ENCODE measurements around the gene ALG13.

Gene ALG13

DNA sequence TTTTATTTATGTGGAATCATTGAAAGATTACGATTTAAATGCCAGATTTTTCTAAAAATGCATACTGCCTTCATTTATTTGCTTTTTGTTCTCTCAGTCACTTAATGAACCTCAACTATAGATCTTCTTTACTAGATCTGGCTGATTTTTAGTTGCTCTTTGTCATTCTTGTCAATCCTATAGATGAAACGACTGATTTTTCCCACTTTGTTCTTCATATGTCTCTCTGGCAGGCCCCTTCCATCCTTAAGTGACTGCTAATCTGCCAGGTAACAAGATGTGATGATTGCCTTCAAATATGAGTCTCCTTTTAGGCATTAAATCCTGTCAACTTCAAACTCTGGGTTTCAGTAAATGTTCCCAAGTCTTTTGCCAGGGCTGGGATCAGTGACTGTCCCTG is 61.0 kb downstream of the ALG13 start:
- TF ChIP-seq ZBTB7A (IDR thresholded peaks at IDR 0.05; ENCODE audit: low read depth) (no peak), RAD21 (IDR thresholded peaks at IDR 0.05; ENCODE audit: low read depth) (no peak), EGR1 (IDR thresholded peaks at IDR 0.05) (no peak), NFIC (IDR thresholded peaks at IDR 0.05) (no peak), TAF1 (IDR thresholded peaks at IDR 0.05; ENCODE audit: low read depth) (no peak), FOXM1 (IDR thresholded peaks at IDR 0.05; ENCODE audit: borderline replicate concordance, low read depth) (no peak), CEBPB (IDR thresholded peaks at IDR 0.05) (no peak), TEAD4 (IDR thresholded peaks at IDR 0.05) (no peak), TCF12 (IDR thresholded peaks at IDR 0.05; ENCODE audit: low read depth) (no peak), YY1 (IDR thresholded peaks at IDR 0.05; ENCODE audit: low read depth) (no peak), CREB1 (IDR thresholded peaks at IDR 0.05; ENCODE audit: low read depth) (no peak)
- TF ChIP-seq, protein P1, sequence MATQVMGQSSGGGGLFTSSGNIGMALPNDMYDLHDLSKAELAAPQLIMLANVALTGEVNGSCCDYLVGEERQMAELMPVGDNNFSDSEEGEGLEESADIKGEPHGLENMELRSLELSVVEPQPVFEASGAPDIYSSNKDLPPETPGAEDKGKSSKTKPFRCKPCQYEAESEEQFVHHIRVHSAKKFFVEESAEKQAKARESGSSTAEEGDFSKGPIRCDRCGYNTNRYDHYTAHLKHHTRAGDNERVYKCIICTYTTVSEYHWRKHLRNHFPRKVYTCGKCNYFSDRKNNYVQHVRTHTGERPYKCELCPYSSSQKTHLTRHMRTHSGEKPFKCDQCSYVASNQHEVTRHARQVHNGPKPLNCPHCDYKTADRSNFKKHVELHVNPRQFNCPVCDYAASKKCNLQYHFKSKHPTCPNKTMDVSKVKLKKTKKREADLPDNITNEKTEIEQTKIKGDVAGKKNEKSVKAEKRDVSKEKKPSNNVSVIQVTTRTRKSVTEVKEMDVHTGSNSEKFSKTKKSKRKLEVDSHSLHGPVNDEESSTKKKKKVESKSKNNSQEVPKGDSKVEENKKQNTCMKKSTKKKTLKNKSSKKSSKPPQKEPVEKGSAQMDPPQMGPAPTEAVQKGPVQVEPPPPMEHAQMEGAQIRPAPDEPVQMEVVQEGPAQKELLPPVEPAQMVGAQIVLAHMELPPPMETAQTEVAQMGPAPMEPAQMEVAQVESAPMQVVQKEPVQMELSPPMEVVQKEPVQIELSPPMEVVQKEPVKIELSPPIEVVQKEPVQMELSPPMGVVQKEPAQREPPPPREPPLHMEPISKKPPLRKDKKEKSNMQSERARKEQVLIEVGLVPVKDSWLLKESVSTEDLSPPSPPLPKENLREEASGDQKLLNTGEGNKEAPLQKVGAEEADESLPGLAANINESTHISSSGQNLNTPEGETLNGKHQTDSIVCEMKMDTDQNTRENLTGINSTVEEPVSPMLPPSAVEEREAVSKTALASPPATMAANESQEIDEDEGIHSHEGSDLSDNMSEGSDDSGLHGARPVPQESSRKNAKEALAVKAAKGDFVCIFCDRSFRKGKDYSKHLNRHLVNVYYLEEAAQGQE (IDR thresholded peaks at IDR 0.05; ENCODE audit: low read depth), result no peak
- TF ChIP-seq, protein P2, sequence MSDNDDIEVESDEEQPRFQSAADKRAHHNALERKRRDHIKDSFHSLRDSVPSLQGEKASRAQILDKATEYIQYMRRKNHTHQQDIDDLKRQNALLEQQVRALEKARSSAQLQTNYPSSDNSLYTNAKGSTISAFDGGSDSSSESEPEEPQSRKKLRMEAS (IDR thresholded peaks at IDR 0.05), result no peak

DNA sequence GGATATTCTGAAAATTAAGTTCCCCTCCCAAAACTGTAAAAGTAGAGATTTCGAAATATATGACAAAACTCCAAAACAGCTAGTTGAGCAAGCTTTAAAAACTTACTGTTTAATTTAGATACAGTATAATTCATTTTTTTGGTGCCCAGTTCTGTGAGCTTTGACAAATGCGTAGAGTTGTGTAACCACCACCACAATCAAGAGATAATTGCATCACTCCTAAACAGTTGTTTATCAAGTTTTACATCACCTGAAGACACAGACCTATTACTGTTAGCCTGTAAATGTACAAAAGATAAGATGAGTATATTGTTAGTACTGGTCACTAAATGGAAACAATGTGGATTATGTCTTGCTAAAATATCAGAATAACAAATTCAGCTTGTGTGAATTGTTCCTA is 62.3 kb downstream of the ALG13 start:
- TF ChIP-seq FOXM1 (IDR thresholded peaks at IDR 0.05; ENCODE audit: borderline replicate concordance, low read depth) (no peak), NFIC (IDR thresholded peaks at IDR 0.05) (no peak), TEAD4 (IDR thresholded peaks at IDR 0.05) (no peak), EGR1 (IDR thresholded peaks at IDR 0.05) (no peak), RAD21 (IDR thresholded peaks at IDR 0.05; ENCODE audit: low read depth) (no peak), EP300 (IDR thresholded peaks at IDR 0.05; ENCODE audit: borderline replicate concordance) (no peak)
- TF ChIP-seq, protein P3, sequence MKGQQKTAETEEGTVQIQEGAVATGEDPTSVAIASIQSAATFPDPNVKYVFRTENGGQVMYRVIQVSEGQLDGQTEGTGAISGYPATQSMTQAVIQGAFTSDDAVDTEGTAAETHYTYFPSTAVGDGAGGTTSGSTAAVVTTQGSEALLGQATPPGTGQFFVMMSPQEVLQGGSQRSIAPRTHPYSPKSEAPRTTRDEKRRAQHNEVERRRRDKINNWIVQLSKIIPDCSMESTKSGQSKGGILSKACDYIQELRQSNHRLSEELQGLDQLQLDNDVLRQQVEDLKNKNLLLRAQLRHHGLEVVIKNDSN (IDR thresholded peaks at IDR 0.05), result no peak

DNA sequence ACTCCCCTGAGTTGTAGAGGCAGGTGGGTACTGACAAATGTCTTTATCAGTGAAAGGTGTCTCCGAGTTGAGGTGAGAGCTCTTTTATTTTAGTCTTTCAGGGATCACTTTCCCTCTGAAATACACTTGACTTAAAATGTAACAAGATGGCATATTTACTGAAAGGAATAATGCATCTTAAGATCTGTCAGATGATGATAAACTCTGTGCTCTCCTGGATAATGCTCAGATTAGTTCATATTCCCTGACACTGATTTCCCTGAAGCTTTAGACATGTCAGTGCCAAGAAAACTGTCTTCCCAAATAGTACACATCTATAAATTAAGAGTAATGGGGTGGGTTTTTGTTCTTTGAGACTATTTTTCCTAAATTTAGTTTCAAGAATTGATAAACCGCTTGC is 75.5 kb downstream of the ALG13 start:
- TF ChIP-seq, protein P1 (IDR thresholded peaks at IDR 0.05; ENCODE audit: low read depth), result no peak
- TF ChIP-seq CEBPB (IDR thresholded peaks at IDR 0.05) (no peak), CREB1 (IDR thresholded peaks at IDR 0.05; ENCODE audit: low read depth) (no peak), EP300 (IDR thresholded peaks at IDR 0.05; ENCODE audit: borderline replicate concordance) (no peak), EGR1 (IDR thresholded peaks at IDR 0.05) (no peak), ZBTB7A (IDR thresholded peaks at IDR 0.05; ENCODE audit: low read depth) (no peak), FOXM1 (IDR thresholded peaks at IDR 0.05; ENCODE audit: borderline replicate concordance, low read depth) (no peak), TCF12 (IDR thresholded peaks at IDR 0.05; ENCODE audit: low read depth) (no peak), NFIC (IDR thresholded peaks at IDR 0.05) (no peak), TEAD4 (IDR thresholded peaks at IDR 0.05) (no peak), TAF1 (IDR thresholded peaks at IDR 0.05; ENCODE audit: low read depth) (no peak), RAD21 (IDR thresholded peaks at IDR 0.05; ENCODE audit: low read depth) (no peak), YY1 (IDR thresholded peaks at IDR 0.05; ENCODE audit: low read depth) (no peak)
- TF ChIP-seq, protein P3 (IDR thresholded peaks at IDR 0.05), result no peak
- TF ChIP-seq, protein P2 (IDR thresholded peaks at IDR 0.05), result no peak

DNA sequence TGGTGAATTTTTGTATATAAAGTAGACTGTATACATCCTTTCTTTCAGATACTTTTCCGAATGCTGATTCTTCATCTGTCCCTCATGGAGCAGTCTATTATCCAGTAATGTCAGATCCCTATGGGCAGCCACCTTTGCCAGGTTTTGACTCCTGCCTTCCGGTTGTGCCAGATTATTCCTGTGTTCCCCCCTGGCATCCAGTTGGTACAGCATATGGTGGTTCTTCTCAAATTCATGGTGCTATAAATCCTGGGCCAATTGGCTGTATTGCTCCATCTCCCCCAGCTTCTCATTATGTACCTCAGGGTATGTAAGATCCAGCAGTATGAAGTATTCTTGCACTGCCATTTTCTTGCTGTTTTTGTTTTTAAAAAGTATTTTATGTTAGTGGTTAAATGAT is 78.7 kb downstream of the ALG13 start:
- TF ChIP-seq, protein P2 (IDR thresholded peaks at IDR 0.05), result no peak
- TF ChIP-seq TCF12 (IDR thresholded peaks at IDR 0.05; ENCODE audit: low read depth) (no peak), CREB1 (IDR thresholded peaks at IDR 0.05; ENCODE audit: low read depth) (no peak), TEAD4 (IDR thresholded peaks at IDR 0.05) (no peak), ZBTB7A (IDR thresholded peaks at IDR 0.05; ENCODE audit: low read depth) (no peak), EP300 (IDR thresholded peaks at IDR 0.05; ENCODE audit: borderline replicate concordance) (no peak), NFIC (IDR thresholded peaks at IDR 0.05) (no peak), TAF1 (IDR thresholded peaks at IDR 0.05; ENCODE audit: low read depth) (no peak), YY1 (IDR thresholded peaks at IDR 0.05; ENCODE audit: low read depth) (no peak), RAD21 (IDR thresholded peaks at IDR 0.05; ENCODE audit: low read depth) (no peak), CEBPB (IDR thresholded peaks at IDR 0.05) (no peak), FOXM1 (IDR thresholded peaks at IDR 0.05; ENCODE audit: borderline replicate concordance, low read depth) (no peak), EGR1 (IDR thresholded peaks at IDR 0.05) (no peak)
- TF ChIP-seq, protein P3 (IDR thresholded peaks at IDR 0.05), result no peak
- TF ChIP-seq, protein P1 (IDR thresholded peaks at IDR 0.05; ENCODE audit: low read depth), result no peak

Data from Ishikawa (cell line).